Embryonic facial prominence (tissue), 1 donor: ENCODE results near the gene OR5I1.
"Not testable (repeated sequence)": the region's sequence is repeated elsewhere in the genome, so short reads cannot be mapped to it uniquely, and the experiment has no call there.

Experiments
- DNase-seq: peaks from one replicate; pipeline ENCODE4 v3.0.0-alpha.2; 2016; ENCODE audit errors: extremely low spot score

The OR5I1 gene

DNA sequence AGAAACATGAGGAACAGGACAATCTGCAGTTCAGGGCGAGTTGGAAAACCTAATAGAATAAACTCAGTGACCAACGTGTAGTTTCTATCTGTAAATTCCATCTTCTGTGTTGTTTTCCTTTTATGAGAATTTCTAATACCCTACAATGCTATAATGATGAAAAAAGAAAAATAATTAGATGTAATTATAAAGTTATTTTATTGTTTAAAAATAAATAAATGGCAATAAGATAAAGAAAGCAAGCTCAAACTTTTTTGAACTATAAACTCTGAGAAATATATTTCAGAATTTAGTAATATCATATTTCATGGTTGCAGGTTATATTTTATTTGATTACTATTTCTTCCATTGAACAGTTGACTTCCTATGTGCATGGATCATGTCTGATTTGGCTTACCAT, at the start of gene OR5I1:
Gene OR5I1 (minus strand): TSS at position 101 of the 400 bp plus-strand sequence. CDS start 0 bp downstream, at position 101.
- no peak for DNase-seq

GRCh38 chr11:55970935-55971334, 34.7 kb upstream of the OR5I1 start:
- DNase-seq: no peak

DNA sequence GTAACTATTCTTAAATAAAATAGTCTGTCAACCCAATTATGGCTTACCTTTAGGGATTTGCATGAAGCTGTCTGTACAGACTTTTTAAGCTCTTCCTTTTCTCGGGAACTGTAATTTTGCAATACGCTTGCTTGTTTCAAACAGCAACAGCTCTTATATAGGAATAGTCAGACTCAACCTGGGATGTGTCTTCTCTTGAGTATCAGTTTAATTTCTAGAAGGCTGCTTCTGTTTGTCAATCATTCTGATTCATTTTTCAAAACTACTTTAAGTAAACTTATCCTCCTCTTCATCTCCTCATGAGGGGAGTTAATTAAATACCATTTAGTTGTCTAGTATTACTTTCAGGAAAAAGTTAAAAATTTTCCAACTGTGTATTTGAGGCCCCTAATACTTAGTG, 33.6 kb upstream of the OR5I1 start, which contains the start of gene OR10AG1:
Gene OR10AG1 (minus strand): TSS at position 101 of the 400 bp plus-strand sequence. CDS start 38 bp downstream, at position 63.
- DNase-seq: no peak

DNA sequence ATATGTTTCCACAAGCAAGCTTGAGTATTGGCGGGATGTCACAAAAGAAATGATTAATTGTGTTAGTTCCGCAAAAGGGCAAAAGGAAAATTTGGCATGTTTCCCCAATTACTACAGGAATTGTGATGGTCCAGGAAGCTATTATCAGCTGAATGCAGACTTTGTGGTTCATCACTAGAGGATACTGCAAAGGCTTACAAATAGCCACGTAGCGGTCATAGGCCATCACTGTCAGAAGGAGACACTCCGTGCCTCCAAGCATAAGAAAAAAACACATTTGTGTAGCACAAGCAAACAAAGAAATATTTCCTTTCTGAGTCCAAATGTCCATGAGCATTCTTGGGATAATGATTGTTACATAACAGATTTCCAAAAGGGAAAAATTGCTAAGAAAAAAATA, 31.7 kb upstream of the OR5I1 start:
- DNase-seq: no peak

GRCh38 chr11:55966391-55966790, 30.2 kb upstream of the OR5I1 start:
- no peak for DNase-seq

- no peak for DNase-seq
Observed at GRCh38 chr11:55956521-55956920, 20.3 kb upstream of the OR5I1 start.

GRCh38 chr11:55949330-55949729, 13.1 kb upstream of the OR5I1 start:
- no peak for DNase-seq

DNA sequence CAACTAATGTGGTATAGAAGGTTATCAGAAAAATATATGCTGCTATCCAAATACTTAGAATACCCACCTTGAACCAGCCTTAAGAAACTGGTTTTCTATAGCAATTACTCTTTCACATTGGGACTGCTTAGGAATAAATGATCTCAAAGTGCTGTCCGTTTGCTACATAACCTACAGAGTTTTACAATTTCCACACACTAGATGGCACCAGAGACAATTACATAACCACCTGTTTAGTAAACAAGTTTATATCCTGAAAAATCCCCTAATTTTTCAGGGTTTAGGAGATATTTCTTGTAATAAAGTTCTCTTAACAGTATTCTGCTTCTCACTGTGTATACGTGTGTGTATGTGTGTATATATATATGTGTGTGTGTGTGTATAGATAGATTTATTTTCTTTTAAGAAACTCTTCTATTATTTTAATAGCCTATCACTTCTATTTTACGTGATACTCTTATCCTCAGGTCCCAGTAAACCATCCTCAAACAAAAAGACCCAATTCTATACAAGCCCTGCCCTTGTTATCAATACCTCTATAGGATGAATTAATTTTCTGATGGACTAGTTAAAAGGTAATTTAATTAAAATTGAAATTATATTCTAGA, 6.7 kb upstream of the OR5I1 start:
- DNase-seq: no peak

- DNase-seq: no peak
Observed at GRCh38 chr11:55920537-55920936, 15.7 kb downstream of the OR5I1 start.

DNA sequence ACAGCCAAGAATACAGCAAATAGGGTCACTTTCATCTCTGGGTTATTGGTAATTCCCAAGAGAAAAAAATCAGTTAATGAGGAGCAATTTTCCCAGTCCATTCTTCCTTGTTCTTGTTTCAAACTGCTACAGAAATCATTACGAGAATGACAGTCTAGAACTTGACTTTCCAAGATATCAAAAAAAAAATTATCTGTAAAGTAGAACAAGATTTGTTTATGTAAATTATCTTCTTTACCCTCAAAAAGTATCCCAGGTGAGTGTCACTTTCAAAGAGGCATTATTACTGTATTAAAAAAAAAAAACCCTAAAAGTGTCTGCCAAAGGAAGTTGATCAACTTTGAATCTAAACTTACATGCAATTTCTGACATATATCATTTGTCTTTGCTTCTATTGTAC, 21.7 kb downstream of the OR5I1 start, which contains the start of gene OR5W2:
Gene OR5W2 (minus strand): TSS at position 101 of the 400 bp plus-strand sequence. CDS start 0 bp downstream, at position 101.
- DNase-seq: no peak

- no peak for DNase-seq
Observed at GRCh38 chr11:55902308-55902707, 33.9 kb downstream of the OR5I1 start.

- no peak for DNase-seq
Observed at GRCh38 chr11:55895216-55895615, 41.0 kb downstream of the OR5I1 start.

DNA sequence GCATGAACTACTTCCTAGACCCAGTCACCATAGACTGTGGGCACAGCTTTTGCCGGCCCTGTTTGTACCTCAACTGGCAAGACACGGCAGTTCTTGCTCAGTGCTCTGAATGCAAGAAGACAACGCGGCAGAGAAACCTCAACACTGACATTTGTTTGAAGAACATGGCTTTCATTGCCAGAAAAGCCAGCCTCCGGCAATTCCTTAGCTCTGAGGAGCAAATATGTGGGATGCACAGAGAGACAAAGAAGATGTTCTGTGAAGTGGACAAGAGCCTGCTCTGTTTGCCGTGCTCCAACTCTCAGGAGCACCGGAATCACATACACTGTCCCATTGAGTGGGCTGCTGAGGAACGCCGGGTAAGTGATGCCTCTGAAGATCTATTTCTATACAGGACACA, 50.7 kb downstream of the OR5I1 start:
- DNase-seq: not testable (repeated sequence)
